K562 (cell line): Measurements from ENCODE around the gene KIAA0040. TPM values are rescaled to one million over a fixed set of nuclear protein-coding genes. Genes with fewer than 3 reads are reported as not detected.

ENCODE experiments used
- ATAC-seq: fragments of 200-7000 bp; cut with Tn5 transposase; 3 replicates; pipeline ENCODE4 v1.9.1; 2020; ENCODE audit warnings: moderate library complexity
- BruUV-seq: library from RNA; stranded (reverse); fragments of 400-500 nt; replicated peaks from 2 replicates; lab custom pipeline; 2021; lab: Mats Ljungman, UMichigan
- CTCF ChIA-PET: fragments of 300-600 bp; formaldehyde crosslinking; extraction: SDS; loops from one replicate; lab custom pipeline; 2021; ENCODE audit warnings: low intra/inter-chr PET ratio; lab: Yijun Ruan, JAX
- POLR2A ChIA-PET: fragments of 300-600, 350-650 bp; sonication (Branson Sonifier 250); formaldehyde crosslinking; extraction: SDS; loops from one replicate; lab custom pipeline; 2021; ENCODE audit warnings: antibody characterized with exemption, inconsistent platforms; lab: Yijun Ruan, JAX
- DNase-seq, 4 experiments: peaks; one replicate each; pipeline versions ENCODE4 v3.0.0 to v3.0.0-alpha.2; 2011 to 2018; ENCODE audit warnings: low spot score in 3 of 4, mixed read lengths in 3 of 4; ENCODE audit errors: extremely low read depth in 1 of 4
- FAIRE-seq: peaks from 2 replicates; lab custom pipeline; 2011; peaks lifted over from hg19 to GRCh38; lab: Jason Lieb, UNC
- H2AFZ ChIP-seq: 2 replicates; pipeline ENCODE4 v1.6.0; 2011; ENCODE audit warnings: low read depth, low read length, control low read depth, inconsistent platforms
- H3K27ac ChIP-seq: fragments of 200-600 bp; 3 replicates; pipeline ENCODE4 v1.8.0; 2011; ENCODE audit warnings: low read depth, mild to moderate bottlenecking, control low read depth, inconsistent platforms, low read length, moderate library complexity, mixed read lengths; ENCODE audit errors: extremely low read depth
- H3K27me3 ChIP-seq, 2 experiments: fragments of 300-600 bp in 1 of 2; 2 replicates in 1 of 2; 3 replicates in 1 of 2; pipeline versions ENCODE4 v1.6.0 to v1.8.0; 2011; ENCODE audit warnings: inconsistent platforms in 2 of 2, low read length in 2 of 2, mild to moderate bottlenecking in 1 of 2, mixed read lengths in 1 of 2, moderate library complexity in 1 of 2; ENCODE audit not compliant: control insufficient read depth in 2 of 2, insufficient read depth in 2 of 2
- H3K36me3 ChIP-seq: fragments of 300-600 bp; 3 replicates; pipeline ENCODE4 v1.8.0; 2011; ENCODE audit warnings: mild to moderate bottlenecking, low read length, inconsistent platforms; ENCODE audit not compliant: control insufficient read depth, insufficient read depth
- H3K4me1 ChIP-seq, 2 experiments: fragments of 200-600 bp in 1 of 2; replicated peaks in 1 of 2; 2 replicates in 1 of 2; 3 replicates in 1 of 2; pipeline versions ENCODE4 v1.5.1 to v1.8.0; 2011; ENCODE audit warnings: inconsistent platforms in 2 of 2, low read length in 2 of 2, mild to moderate bottlenecking in 1 of 2, mixed read lengths in 1 of 2, moderate library complexity in 1 of 2; ENCODE audit not compliant: control insufficient read depth in 2 of 2, insufficient read depth in 2 of 2
- H3K4me2 ChIP-seq: 2 replicates; pipeline ENCODE4 v1.6.1; 2011; ENCODE audit warnings: low read length, control low read depth, inconsistent platforms, mixed read lengths; ENCODE audit not compliant: insufficient read depth
- H3K4me3 ChIP-seq: fragments of 200-600 bp; sonication (generic), shearing (Covaris generic); 2 replicates; pipeline ENCODE4 v1.5.1; 2016; ENCODE audit warnings: control low read depth, inconsistent platforms
- H3K79me2 ChIP-seq: fragments of 200-600 bp; 3 replicates; pipeline ENCODE4 v1.8.0; 2011; ENCODE audit warnings: low read length, inconsistent platforms; ENCODE audit not compliant: control insufficient read depth, insufficient read depth
- H3K9ac ChIP-seq, 2 experiments: 2 replicates each; pipeline versions ENCODE4 v1.6.0 to v1.6.1; 2011; ENCODE audit warnings: low read depth in 2 of 2, low read length in 2 of 2, control low read depth in 1 of 2, inconsistent platforms in 1 of 2, mild to moderate bottlenecking in 1 of 2, mixed read lengths in 1 of 2; ENCODE audit not compliant: insufficient read depth in 1 of 2
- H3K9me1 ChIP-seq: one replicate; pipeline ENCODE4 v1.6.0; 2011; ENCODE audit warnings: inconsistent platforms, mild to moderate bottlenecking, low read length, moderate library complexity; ENCODE audit not compliant: control insufficient read depth, insufficient read depth
- H3K9me3 ChIP-seq: replicated peaks from 2 replicates; pipeline ENCODE4 v1.5.1; 2011; ENCODE audit warnings: low read depth, low read length, inconsistent platforms; ENCODE audit not compliant: control insufficient read depth, insufficient read depth
- H4K20me1 ChIP-seq: replicated peaks from 2 replicates; pipeline ENCODE4 v1.6.1; 2011; ENCODE audit warnings: low read length, inconsistent platforms, mixed read lengths; ENCODE audit not compliant: control insufficient read depth, insufficient read depth
- CBFA2T2 ChIP-seq: fragments of 450-650 bp; conservative IDR thresholded peaks from 2 replicates; pipeline ENCODE4 v1.6.1; 2017; ENCODE audit warnings: mild to moderate bottlenecking
- CBFA2T3 ChIP-seq: fragments of 450-650 bp; IDR thresholded peaks from 2 replicates; pipeline ENCODE4 v1.6.1; 2017
- FOXK1 ChIP-seq: sonication (generic); formaldehyde crosslinking; IDR thresholded peaks from 2 replicates; pipeline ENCODE4 v1.8.0; 2022; ENCODE audit warnings: missing genetic modification reagents, mild to moderate bottlenecking, borderline replicate concordance
- HNRNPUL1 ChIP-seq: fragments of 200-400 bp; formaldehyde crosslinking; IDR thresholded peaks from 2 replicates; pipeline ENCODE4 v1.6.1; 2017; ENCODE audit warnings: low read length
- ILK ChIP-seq: fragments of 450-650 bp; IDR thresholded peaks from 2 replicates; pipeline ENCODE4 v1.6.1; 2016; ENCODE audit warnings: missing genetic modification characterization, low read depth, mild to moderate bottlenecking, missing compliant biosample characterization, moderate library complexity, borderline replicate concordance
- MCM3 ChIP-seq: fragments of 450-650 bp; IDR thresholded peaks from 2 replicates; pipeline ENCODE4 v1.6.1; 2016
- NUFIP1 ChIP-seq: fragments of 450-650 bp; IDR thresholded peaks from 2 replicates; pipeline ENCODE4 v1.6.1; 2018; ENCODE audit not compliant: partially characterized antibody
- PHB2 ChIP-seq: fragments of 450-650 bp; IDR thresholded peaks from 2 replicates; pipeline ENCODE4 v1.6.1; 2017; ENCODE audit warnings: low read depth
- RBM25 ChIP-seq: fragments of 200-400 bp; formaldehyde crosslinking; IDR thresholded peaks from 2 replicates; pipeline ENCODE4 v1.6.1; 2018; ENCODE audit warnings: low read length, low read depth, moderate library complexity; ENCODE audit not compliant: severe bottlenecking
- SFPQ ChIP-seq: fragments of 200-400 bp; formaldehyde crosslinking; IDR thresholded peaks from 2 replicates; pipeline ENCODE4 v1.6.1; 2017; ENCODE audit warnings: mild to moderate bottlenecking, low read depth, low read length, moderate library complexity
- SREBF2 ChIP-seq: sonication (generic); formaldehyde crosslinking; IDR thresholded peaks from 2 replicates; pipeline ENCODE4 v1.4.0; 2020; ENCODE audit warnings: mild to moderate bottlenecking, missing genetic modification reagents
- SRSF1 ChIP-seq: fragments of 200-400 bp; formaldehyde crosslinking; IDR thresholded peaks from 2 replicates; pipeline ENCODE4 v1.6.1; 2017; ENCODE audit warnings: mild to moderate bottlenecking, low read depth, low read length, moderate library complexity
- TCF3 ChIP-seq: sonication (generic); formaldehyde crosslinking; IDR thresholded peaks from 2 replicates; pipeline ENCODE4 v1.4.0; 2020; ENCODE audit warnings: mild to moderate bottlenecking, missing genetic modification reagents
- USF1 ChIP-seq: sonication (generic); formaldehyde crosslinking; IDR thresholded peaks from 2 replicates; pipeline ENCODE4 v1.9.0; 2022; ENCODE audit warnings: mild to moderate bottlenecking, missing genetic modification reagents
- ZNF766 ChIP-seq: fragments of 200-800 bp; sonication (Bioruptor generic); conservative IDR thresholded peaks from 2 replicates; pipeline ENCODE4 v1.6.1; 2016; ENCODE audit warnings: missing genetic modification characterization, missing compliant biosample characterization
- WGBS: fragments of 100-300 bp; shearing (Covaris generic); methylation state at CpG from one replicate; pipeline ENCODE4 v1.1.6; 2016; ENCODE audit warnings: low coverage, mixed read lengths; ENCODE audit not compliant: insufficient coverage; ENCODE audit errors: missing lambda C conversion rate; 5-methylcytosine and 5-hydroxymethylcytosine counted together
- in situ Hi-C: fragments of 300-500 bp; cut with MboI; formaldehyde crosslinking; loops from 4 replicates; pipeline ENCODE4 v1.15.0; 2018; ENCODE audit warnings: inconsistent platforms, mixed read lengths
- intact Hi-C: fragments of 100-400 bp; cut with micrococcal nuclease; formaldehyde crosslinking; loops from 2 replicates; pipeline ENCODE4 v1.14.2; 2022
- polyA plus RNA-seq, 8 experiments: library from polyadenylated mRNA; depleted of rRNA in 4 of 8; stranded (reverse) in 5 of 8; unstranded in 3 of 8; fragments of >200 nt; fragmentation: Nextera tagmentation in 2 of 8; fragmentation: Illumina TruSeq in 1 of 8; extraction: Ambion mirVana in 2 of 8; extraction: Trizol in 1 of 8; gene quantifications; 2 replicates each; pipeline versions ENCODE4 v1.2.1 to v1.2.3, GENCODE V29; 2011 to 2014; ENCODE audit warnings: inconsistent platforms in 1 of 8, missing spikeins in 1 of 8
- total RNA-seq, 7 experiments: library from RNA; depleted of rRNA in 6 of 7; stranded (reverse); fragments of >200 nt in 6 of 7; fragmentation: Illumina TruSeq in 2 of 7; extraction: Trizol in 2 of 7; gene quantifications; 2 replicates each; pipeline versions ENCODE4 v1.2.1 to v1.2.3, GENCODE V29; 2011 to 2021; ENCODE audit warnings: low replicate concordance in 1 of 7

The KIAA0040 gene
- total and polyA plus RNA-seq, 9 of the 15 experiments (the other 6 are each of a cell fraction or from before 2014, with no cell fraction given) = 3.4 to 13.6 (median 7.1) TPM

- H4K20me1 ChIP-seq = no peaks in the 10 kb centered on the region; the same call in 1 of the 2 replicates
- H3K4me3 ChIP-seq = no peak overlapping the region
- H2AFZ ChIP-seq = no peak overlapping the region
- H3K9me3 ChIP-seq = no peaks in the 10 kb centered on the region
- WGBS = 25% methylated on average over 4 of the region's 4 CpGs
- in situ Hi-C loops = no loop called here
- intact Hi-C loops = no loop called here
- H3K4me1 ChIP-seq = peaks cover 15 to 25% of the 10 kb centered on the region in 2 experiments; a peak in 4 of 5 replicates
- POLR2A ChIA-PET = interaction anchor here (0.9 to 2.0 kb wide), 6 partner anchors 9 to 55 kb away, joined by 3 to 10 read pairs (median 5); no protein-coding TSS in a partner anchor
- H3K4me2 ChIP-seq = no peak overlapping the region
- H3K9ac ChIP-seq = peak overlapping the region in 1 of 2 experiments; percentile 57; a peak in 1 of 4 replicates
- TF ChIP-seq SFPQ = no peak
- peak; percentile 39 for TF ChIP-seq TCF3
- no peak for TF ChIP-seq FOXK1
- TF ChIP-seq CBFA2T3 = peak; percentile 40; the same call in 1 of the 2 replicates
- TF ChIP-seq SRSF1 = no peak
- no peak for TF ChIP-seq ZNF766 (CRISPR knock-in tag)
- TF ChIP-seq CBFA2T2 = 0 out of 2 replicates have a peak, but pooled peaks have one; percentile 11
- TF ChIP-seq ILK = no peak
- no peak for TF ChIP-seq NUFIP1
- no peak for TF ChIP-seq PHB2
- TF ChIP-seq USF1 (CRISPR knock-in tag) = no peak
- TF ChIP-seq HNRNPUL1 = no peak
- TF ChIP-seq MCM3 = no peak
- TF ChIP-seq SREBF2 = no peak
- TF ChIP-seq RBM25 = no peak
- H3K79me2 ChIP-seq = no peaks in the 10 kb centered on the region
- no peaks in the 10 kb centered on the region for H3K27me3 ChIP-seq
- no peaks in the 10 kb centered on the region for H3K36me3 ChIP-seq
- no peak overlapping the region for H3K27ac ChIP-seq
- FAIRE-seq (no peak), DNase-seq (peak in 1 of 4 experiments; percentile 16), ATAC-seq (peak; percentile 54)
- CTCF ChIA-PET = no interaction called here
- no peaks in the 10 kb centered on the region for H3K9me1 ChIP-seq
- BruUV-seq = no TSS peak
Measured at GRCh38 chr1:175182201-175182746, 10.3 kb downstream of the KIAA0040 start.
